ENCODE measurements around the gene KCNIP4. TPM values are rescaled to one million over a fixed set of nuclear protein-coding genes. Genes with fewer than 3 reads are reported as not detected.

KCNIP4 gene
- total RNA-seq, 1 donor from 2014 or later: not detected

- H3K27ac Mint-ChIP-seq (ENCODE audit: unreplicated experiment): no peak overlapping the region
- no peaks in the 10 kb centered on the region for H3K36me3 Mint-ChIP-seq (ENCODE audit: low read depth)
- peaks cover 7% of the 10 kb centered on the region for H3K27me3 Mint-ChIP-seq (ENCODE audit: low read depth)
- DNase-seq (ENCODE audit: low spot score): no peak
- TF ChIP-seq CTCF (IDR thresholded peaks at IDR 0.05): no peak
- H3K9me3 Mint-ChIP-seq (ENCODE audit: low read depth): peaks cover 29% of the 10 kb centered on the region
- H3K4me3 Mint-ChIP-seq (ENCODE audit: unreplicated experiment): no peak overlapping the region
- no peaks in the 10 kb centered on the region for H3K4me1 Mint-ChIP-seq (ENCODE audit: low read depth)
These were observed 51.8 kb downstream of the KCNIP4 start for GRCh38 chr4:21896767-21897166.

GRCh38 chr4:21893136-21893535 lies 55.4 kb downstream of the KCNIP4 start:
- Mint-ChIP-seq H3K9me3 (ENCODE audit: low read depth) (peaks cover 19% of the 10 kb centered on the region), H3K4me1 (ENCODE audit: low read depth) (peaks cover 7% of the 10 kb centered on the region), H3K27ac (ENCODE audit: unreplicated experiment) (no peak overlapping the region), H3K27me3 (ENCODE audit: low read depth) (peaks cover 7% of the 10 kb centered on the region), H3K36me3 (ENCODE audit: low read depth) (no peaks in the 10 kb centered on the region), H3K4me3 (ENCODE audit: unreplicated experiment) (no peak overlapping the region)
- DNase-seq (ENCODE audit: low spot score): no peak
- TF ChIP-seq CTCF (IDR thresholded peaks at IDR 0.05): no peak

GRCh38 chr4:21890231-21890630 lies 58.3 kb downstream of the KCNIP4 start:
- peaks cover 11% of the 10 kb centered on the region for H3K9me3 Mint-ChIP-seq (ENCODE audit: low read depth)
- no peak for TF ChIP-seq CTCF (IDR thresholded peaks at IDR 0.05)
- H3K4me3 Mint-ChIP-seq (ENCODE audit: unreplicated experiment): no peak overlapping the region
- no peak for DNase-seq (ENCODE audit: low spot score)
- H3K27ac Mint-ChIP-seq (ENCODE audit: unreplicated experiment): no peak overlapping the region
- no peaks in the 10 kb centered on the region for H3K36me3 Mint-ChIP-seq (ENCODE audit: low read depth)
- H3K27me3 Mint-ChIP-seq (ENCODE audit: low read depth): peaks cover 5% of the 10 kb centered on the region
- H3K4me1 Mint-ChIP-seq (ENCODE audit: low read depth): peaks cover 11% of the 10 kb centered on the region

GRCh38 chr4:21888195-21888976 lies 60.2 kb downstream of the KCNIP4 start:
- Mint-ChIP-seq H3K4me1 (ENCODE audit: low read depth) (peaks cover 11% of the 10 kb centered on the region), H3K9me3 (ENCODE audit: low read depth) (peaks cover 15% of the 10 kb centered on the region), H3K27me3 (ENCODE audit: low read depth) (no peaks in the 10 kb centered on the region), H3K27ac (ENCODE audit: unreplicated experiment) (no peak overlapping the region), H3K4me3 (ENCODE audit: unreplicated experiment) (no peak overlapping the region), H3K36me3 (ENCODE audit: low read depth) (no peaks in the 10 kb centered on the region)
- no peak for DNase-seq (ENCODE audit: low spot score)
- TF ChIP-seq CTCF (IDR thresholded peaks at IDR 0.05): no peak

- H3K36me3 Mint-ChIP-seq (ENCODE audit: low read depth): no peaks in the 10 kb centered on the region
- DNase-seq (ENCODE audit: low spot score): no peak
- TF ChIP-seq CTCF (IDR thresholded peaks at IDR 0.05): no peak
- H3K9me3 Mint-ChIP-seq (ENCODE audit: low read depth): peaks cover 15% of the 10 kb centered on the region
- no peak overlapping the region for H3K4me3 Mint-ChIP-seq (ENCODE audit: unreplicated experiment)
- no peaks in the 10 kb centered on the region for H3K27me3 Mint-ChIP-seq (ENCODE audit: low read depth)
- peaks cover 11% of the 10 kb centered on the region for H3K4me1 Mint-ChIP-seq (ENCODE audit: low read depth)
- no peak overlapping the region for H3K27ac Mint-ChIP-seq (ENCODE audit: unreplicated experiment)
These were observed 61.1 kb downstream of the KCNIP4 start for GRCh38 chr4:21887481-21887880.
